Osteocyte (in vitro differentiated cells): Measurements from ENCODE around the gene ZFP69. TPM values are rescaled to one million over a fixed set of nuclear protein-coding genes. Genes with fewer than 3 reads are reported as not detected.

Source experiments
- DNase-seq: peaks from one replicate; pipeline ENCODE4 v3.0.0; 2021; ENCODE audit warnings: mixed read lengths; ENCODE audit not compliant: unreplicated experiment; ENCODE audit errors: extremely low spot score
- H3K27ac Mint-ChIP-seq: one replicate; pipeline ENCODE4 v1.8.0; 2021; ENCODE audit warnings: mild to moderate bottlenecking, mixed read lengths; ENCODE audit not compliant: unreplicated experiment
- H3K27me3 Mint-ChIP-seq: one replicate; pipeline ENCODE4 v1.8.0; 2021; ENCODE audit warnings: mixed read lengths; ENCODE audit not compliant: unreplicated experiment
- H3K36me3 Mint-ChIP-seq: one replicate; pipeline ENCODE4 v1.8.0; 2021; ENCODE audit warnings: mixed read lengths; ENCODE audit not compliant: unreplicated experiment
- H3K4me1 Mint-ChIP-seq: one replicate; pipeline ENCODE4 v1.8.0; 2021; ENCODE audit warnings: mixed read lengths; ENCODE audit not compliant: unreplicated experiment
- H3K4me3 Mint-ChIP-seq: one replicate; pipeline ENCODE4 v1.8.0; 2021; ENCODE audit warnings: mild to moderate bottlenecking, moderate library complexity, mixed read lengths; ENCODE audit not compliant: unreplicated experiment
- H3K9me3 Mint-ChIP-seq: one replicate; pipeline ENCODE4 v1.8.0; 2021; ENCODE audit warnings: mixed read lengths; ENCODE audit not compliant: unreplicated experiment
- total RNA-seq: library from RNA; stranded (reverse); gene quantifications from 2 replicates; pipeline ENCODE4 v1.2.1, GENCODE V29; 2021
- TF ChIP-seq, protein P1 (sequence below): fragments of 200-600 bp; sonication (generic); IDR thresholded peaks from 2 replicates; pipeline ENCODE4 v1.5.0; 2021; ENCODE audit warnings: antibody characterized with exemption, mild to moderate bottlenecking, moderate library complexity

The ZFP69 gene
- total RNA-seq, 1 donor from 2014 or later: 4.9 TPM

GRCh38 chr1:40532062-40532389 is 54.9 kb downstream of the ZFP69 start:
- peaks cover 25% of the 10 kb centered on the region for H3K4me1 Mint-ChIP-seq
- peaks cover 2% of the 10 kb centered on the region for H3K27me3 Mint-ChIP-seq
- peaks cover 4% of the 10 kb centered on the region for H3K36me3 Mint-ChIP-seq
- TF ChIP-seq, protein P1, sequence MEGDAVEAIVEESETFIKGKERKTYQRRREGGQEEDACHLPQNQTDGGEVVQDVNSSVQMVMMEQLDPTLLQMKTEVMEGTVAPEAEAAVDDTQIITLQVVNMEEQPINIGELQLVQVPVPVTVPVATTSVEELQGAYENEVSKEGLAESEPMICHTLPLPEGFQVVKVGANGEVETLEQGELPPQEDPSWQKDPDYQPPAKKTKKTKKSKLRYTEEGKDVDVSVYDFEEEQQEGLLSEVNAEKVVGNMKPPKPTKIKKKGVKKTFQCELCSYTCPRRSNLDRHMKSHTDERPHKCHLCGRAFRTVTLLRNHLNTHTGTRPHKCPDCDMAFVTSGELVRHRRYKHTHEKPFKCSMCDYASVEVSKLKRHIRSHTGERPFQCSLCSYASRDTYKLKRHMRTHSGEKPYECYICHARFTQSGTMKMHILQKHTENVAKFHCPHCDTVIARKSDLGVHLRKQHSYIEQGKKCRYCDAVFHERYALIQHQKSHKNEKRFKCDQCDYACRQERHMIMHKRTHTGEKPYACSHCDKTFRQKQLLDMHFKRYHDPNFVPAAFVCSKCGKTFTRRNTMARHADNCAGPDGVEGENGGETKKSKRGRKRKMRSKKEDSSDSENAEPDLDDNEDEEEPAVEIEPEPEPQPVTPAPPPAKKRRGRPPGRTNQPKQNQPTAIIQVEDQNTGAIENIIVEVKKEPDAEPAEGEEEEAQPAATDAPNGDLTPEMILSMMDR: no peak
- peak overlapping the region; percentile 97 for H3K27ac Mint-ChIP-seq
- H3K4me3 Mint-ChIP-seq: peak overlapping the region; percentile 99
- DNase-seq: no peak
- H3K9me3 Mint-ChIP-seq: peaks cover 9% of the 10 kb centered on the region

GRCh38 chr1:40532844-40533424 is 55.8 kb downstream of the ZFP69 start:
- no peak for DNase-seq
- H3K36me3 Mint-ChIP-seq: peaks cover 7% of the 10 kb centered on the region
- peaks cover 9% of the 10 kb centered on the region for H3K9me3 Mint-ChIP-seq
- H3K27ac Mint-ChIP-seq: no peak overlapping the region
- H3K27me3 Mint-ChIP-seq: peaks cover 2% of the 10 kb centered on the region
- TF ChIP-seq, protein P1: peak; percentile 66
- H3K4me1 Mint-ChIP-seq: peaks cover 25% of the 10 kb centered on the region
- peak overlapping the region; percentile 14 for H3K4me3 Mint-ChIP-seq

DNA sequence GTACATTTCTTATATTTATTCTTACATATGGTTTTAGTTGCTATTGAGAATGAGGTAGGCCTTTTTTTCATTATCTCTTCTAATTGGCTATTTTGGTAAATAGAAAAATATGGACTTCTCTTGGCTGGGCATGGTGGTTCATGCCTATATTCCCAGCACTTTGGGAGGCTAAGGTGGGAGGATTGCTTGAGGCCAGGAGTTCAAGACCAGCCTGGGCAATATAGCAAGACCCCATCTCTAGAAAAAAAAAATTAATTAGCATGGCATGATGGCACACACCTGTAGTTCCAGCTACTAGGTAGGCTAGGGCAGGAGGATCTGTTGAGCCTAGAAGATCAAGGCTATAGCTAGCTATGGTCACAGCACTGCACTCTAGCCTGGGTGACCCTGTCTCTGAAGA is 57.5 kb downstream of the ZFP69 start:
- H3K36me3 Mint-ChIP-seq: peaks cover 7% of the 10 kb centered on the region
- peaks cover 2% of the 10 kb centered on the region for H3K27me3 Mint-ChIP-seq
- peaks cover 9% of the 10 kb centered on the region for H3K9me3 Mint-ChIP-seq
- TF ChIP-seq, protein P1: no peak
- H3K4me1 Mint-ChIP-seq: peaks cover 25% of the 10 kb centered on the region
- no peak overlapping the region for H3K27ac Mint-ChIP-seq
- no peak overlapping the region for H3K4me3 Mint-ChIP-seq
- no peak for DNase-seq

DNA sequence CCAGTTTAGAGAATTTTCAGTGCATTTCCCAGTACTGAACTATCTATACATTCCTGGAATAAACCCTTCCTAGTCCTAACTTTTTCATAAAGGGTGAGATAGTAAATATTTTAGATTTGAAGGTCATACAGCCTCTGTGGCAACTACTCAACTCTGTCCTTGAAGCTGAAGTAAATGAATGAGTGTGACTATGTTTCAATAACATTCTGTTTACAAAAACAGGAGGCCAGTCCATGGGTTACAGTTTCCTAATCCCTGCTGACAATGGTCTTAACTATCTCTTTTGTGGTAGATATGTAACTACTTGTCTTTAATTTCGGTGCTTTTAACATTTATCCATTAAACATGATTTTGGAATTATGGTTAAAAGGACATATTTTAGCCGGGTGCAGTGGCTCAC is 58.6 kb downstream of the ZFP69 start:
- TF ChIP-seq, protein P1: no peak
- DNase-seq: no peak
- Mint-ChIP-seq H3K36me3 (peaks cover 7% of the 10 kb centered on the region), H3K27ac (no peak overlapping the region), H3K4me1 (peaks cover 22% of the 10 kb centered on the region), H3K27me3 (no peaks in the 10 kb centered on the region), H3K4me3 (no peak overlapping the region), H3K9me3 (peaks cover 6% of the 10 kb centered on the region)

DNA sequence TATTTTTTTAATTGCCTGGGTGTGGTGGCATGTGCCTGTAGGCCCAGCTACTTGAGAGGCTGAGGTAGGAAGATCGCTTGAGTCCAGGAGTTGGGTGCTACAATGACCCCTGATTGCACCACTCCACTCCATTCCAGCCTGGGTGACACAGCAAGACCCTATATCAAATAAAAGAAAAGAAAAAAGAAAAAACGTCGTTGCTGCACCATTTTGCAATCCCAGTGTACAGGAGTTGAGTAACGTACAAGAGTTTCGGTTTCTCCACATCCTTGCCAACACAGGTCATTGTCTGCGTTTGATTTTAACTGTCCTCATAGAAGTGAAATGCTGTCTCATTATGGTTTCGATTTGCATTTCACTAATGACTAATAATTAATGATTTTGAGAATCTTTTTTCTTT is 62.2 kb downstream of the ZFP69 start:
- H3K9me3 Mint-ChIP-seq: no peaks in the 10 kb centered on the region
- no peak overlapping the region for H3K27ac Mint-ChIP-seq
- H3K36me3 Mint-ChIP-seq: peaks cover 26% of the 10 kb centered on the region
- no peak overlapping the region for H3K4me3 Mint-ChIP-seq
- DNase-seq: no peak
- H3K27me3 Mint-ChIP-seq: no peaks in the 10 kb centered on the region
- no peaks in the 10 kb centered on the region for H3K4me1 Mint-ChIP-seq
- TF ChIP-seq, protein P1: no peak

Other genes starting within 250 kb of the ZFP69 start
- not detected in 2 replicates for gene TMCO2, start 229.4 kb upstream of the ZFP69 start, total RNA-seq
- gene ZMPSTE24, start 219.1 kb upstream of the ZFP69 start, total RNA-seq: 41.2 and 43.4 TPM in 2 replicates
- 2.1 and 2.7 TPM in 2 replicates for gene COL9A2, start 160.0 kb upstream of the ZFP69 start, total RNA-seq
- gene SMAP2, start 103.6 kb upstream of the ZFP69 start, total RNA-seq: 12.7 TPM in 2 replicates
- gene ZFP69B, start 26.8 kb upstream of the ZFP69 start, total RNA-seq: 6.7 TPM in 2 replicates
- gene EXO5, start 31.5 kb downstream of the ZFP69 start, total RNA-seq: 9.7 and 10.0 TPM in 2 replicates
- 4.7 and 5.4 TPM in 2 replicates for gene ZNF684, start 54.3 kb downstream of the ZFP69 start, total RNA-seq
- gene RIMS3, start 188.4 kb downstream of the ZFP69 start, total RNA-seq: 16.5 and 17.0 TPM in 2 replicates
- 49.0 and 53.4 TPM in 2 replicates for gene NFYC, start 214.4 kb downstream of the ZFP69 start, total RNA-seq